ENCODE measurements around the gene CDK5RAP2. TPM values are rescaled to one million over a fixed set of nuclear protein-coding genes. Genes with fewer than 3 reads are reported as not detected.
A peak's percentile ranks its signal among the peaks of the same experiment; 100 is the strongest.

Gene CDK5RAP2
- total and polyA plus RNA-seq, 2 donors (not counting 1 experiment from before 2014, with no cell fraction given), result 17.7 to 48.6 TPM

DNA sequence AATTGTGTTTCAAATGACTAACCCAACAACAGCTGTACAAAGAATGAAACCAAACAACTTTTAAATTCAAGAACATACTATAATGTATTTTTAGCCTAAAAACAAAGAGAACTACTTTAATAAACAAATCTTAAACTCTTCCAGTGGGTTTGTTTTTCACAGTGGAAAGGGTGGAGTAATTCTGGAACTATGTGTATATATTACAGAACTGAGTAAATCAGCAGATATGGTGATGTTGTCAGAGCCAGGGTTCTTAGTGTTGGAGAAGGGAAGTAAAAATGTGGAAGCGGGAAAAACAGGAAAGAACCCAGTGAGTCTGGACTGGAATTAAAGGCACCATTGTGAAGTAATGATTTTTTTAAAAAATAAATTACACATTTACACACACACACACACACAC lies 144.9 kb downstream of the CDK5RAP2 start:
- H3K27me3 ChIP-seq (ENCODE audit: control insufficient read depth, insufficient read depth, low read length), result no peaks in the 10 kb centered on the region
- no peaks in the 10 kb centered on the region for H3K79me2 ChIP-seq (ENCODE audit: control insufficient read depth, insufficient read depth, low read length)
- H2AFZ ChIP-seq (ENCODE audit: low read length), result no peak overlapping the region
- TF ChIP-seq CTCF (conservative IDR thresholded peaks at IDR 0.05 in 1 of 2, IDR thresholded peaks at IDR 0.05 in 1 of 2; ENCODE audit: low read depth in 1 of 2, low read length in 2 of 2) (no peak), EZH2 (IDR thresholded peaks at IDR 0.05; ENCODE audit: low read length, missing control alignments) (no peak)
- peaks cover 1% of the 10 kb centered on the region for H3K36me3 ChIP-seq (ENCODE audit: control insufficient read depth, insufficient read depth, low read length)
- H4K20me1 ChIP-seq (ENCODE audit: control insufficient read depth, extremely low read depth, insufficient read depth, low read length), result no peaks in the 10 kb centered on the region
- H3K4me1 ChIP-seq (ENCODE audit: control insufficient read depth, extremely low read depth, insufficient read depth, low read length), result peaks cover 13% of the 10 kb centered on the region
- peak overlapping the region; percentile 69 for H3K4me2 ChIP-seq (ENCODE audit: extremely low read depth, insufficient read depth, low read length)
- peak overlapping the region in 1 of 4 experiments; percentile 10 for H3K4me3 ChIP-seq (replicated peaks in 1 of 4; ENCODE audit: control extremely low read depth in 1 of 4, insufficient read depth in 1 of 4, low read depth in 3 of 4, low read length in 4 of 4)
- no peaks in the 10 kb centered on the region for H3K9me3 ChIP-seq (ENCODE audit: control insufficient read depth, insufficient read depth, low read depth, low read length)
- DNase-seq (ENCODE audit: low read depth in 2 of 2), result peak; percentile 56 to 93
- H3K27ac ChIP-seq (ENCODE audit: insufficient read depth, low read length), result peak overlapping the region; percentile 75
- no peak overlapping the region for H3K9ac ChIP-seq (ENCODE audit: insufficient read depth, low read length)

GRCh38 chr9:120434532-120434931 lies 145.4 kb downstream of the CDK5RAP2 start:
- Histone ChIP-seq H3K4me3 (replicated peaks in 1 of 4; ENCODE audit: control extremely low read depth in 1 of 4, insufficient read depth in 1 of 4, low read depth in 3 of 4, low read length in 4 of 4) (peak overlapping the region in 2 of 4 experiments; percentile 2 to 10), H2AFZ (ENCODE audit: low read length) (peak overlapping the region; percentile 65), H3K36me3 (ENCODE audit: control insufficient read depth, insufficient read depth, low read length) (peaks cover 1% of the 10 kb centered on the region), H3K4me1 (ENCODE audit: control insufficient read depth, extremely low read depth, insufficient read depth, low read length) (peaks cover 13% of the 10 kb centered on the region), H3K79me2 (ENCODE audit: control insufficient read depth, insufficient read depth, low read length) (no peaks in the 10 kb centered on the region), H3K9ac (ENCODE audit: insufficient read depth, low read length) (no peak overlapping the region), H3K27ac (ENCODE audit: insufficient read depth, low read length) (peak overlapping the region; percentile 75), H3K4me2 (ENCODE audit: extremely low read depth, insufficient read depth, low read length) (peak overlapping the region; percentile 49), H3K27me3 (ENCODE audit: control insufficient read depth, insufficient read depth, low read length) (no peaks in the 10 kb centered on the region), H4K20me1 (ENCODE audit: control insufficient read depth, extremely low read depth, insufficient read depth, low read length) (no peaks in the 10 kb centered on the region), H3K9me3 (ENCODE audit: control insufficient read depth, insufficient read depth, low read depth, low read length) (no peaks in the 10 kb centered on the region)
- DNase-seq (ENCODE audit: low read depth in 2 of 2), result peak; percentile 84 to 96
- TF ChIP-seq EZH2 (IDR thresholded peaks at IDR 0.05; ENCODE audit: low read length, missing control alignments), result no peak

DNA sequence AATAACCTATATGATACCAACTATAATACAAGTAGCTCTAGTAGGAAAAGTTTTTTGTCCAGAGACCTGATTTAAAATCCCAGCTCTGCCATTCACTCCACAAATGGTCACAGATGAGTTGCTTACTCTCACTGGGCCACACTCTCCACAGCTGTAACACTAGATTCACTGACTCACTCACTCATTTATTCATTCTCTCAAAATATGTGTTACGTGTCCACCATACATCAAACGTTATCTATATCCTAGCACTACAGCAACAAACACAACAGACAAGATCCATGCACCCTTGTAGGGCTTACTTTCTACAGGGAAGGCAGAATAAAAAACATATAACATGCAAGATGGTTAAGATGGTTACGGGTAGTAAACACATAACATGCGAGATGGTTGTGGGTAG lies 146.3 kb downstream of the CDK5RAP2 start:
- Histone ChIP-seq H3K79me2 (ENCODE audit: control insufficient read depth, insufficient read depth, low read length) (no peaks in the 10 kb centered on the region), H3K4me2 (ENCODE audit: extremely low read depth, insufficient read depth, low read length) (peak overlapping the region; percentile 49), H3K9me3 (ENCODE audit: control insufficient read depth, insufficient read depth, low read depth, low read length) (no peaks in the 10 kb centered on the region), H3K36me3 (ENCODE audit: control insufficient read depth, insufficient read depth, low read length) (peaks cover 1% of the 10 kb centered on the region), H4K20me1 (ENCODE audit: control insufficient read depth, extremely low read depth, insufficient read depth, low read length) (no peaks in the 10 kb centered on the region), H3K4me3 (replicated peaks in 1 of 4; ENCODE audit: control extremely low read depth in 1 of 4, insufficient read depth in 1 of 4, low read depth in 3 of 4, low read length in 4 of 4) (no peak overlapping the region), H3K9ac (ENCODE audit: insufficient read depth, low read length) (no peak overlapping the region), H3K27me3 (ENCODE audit: control insufficient read depth, insufficient read depth, low read length) (no peaks in the 10 kb centered on the region), H3K27ac (ENCODE audit: insufficient read depth, low read length) (no peak overlapping the region), H3K4me1 (ENCODE audit: control insufficient read depth, extremely low read depth, insufficient read depth, low read length) (peaks cover 13% of the 10 kb centered on the region), H2AFZ (ENCODE audit: low read length) (no peak overlapping the region)
- DNase-seq (ENCODE audit: low read depth in 2 of 2), result peak in 1 of 2 donors; percentile 51
- no peak for TF ChIP-seq CTCF (conservative IDR thresholded peaks at IDR 0.05 in 1 of 2, IDR thresholded peaks at IDR 0.05 in 1 of 2; ENCODE audit: low read depth in 1 of 2, low read length in 2 of 2)

All from fibroblast of lung (primary cell).